ENCODE measurements around the gene INSYN2B.

DNA sequence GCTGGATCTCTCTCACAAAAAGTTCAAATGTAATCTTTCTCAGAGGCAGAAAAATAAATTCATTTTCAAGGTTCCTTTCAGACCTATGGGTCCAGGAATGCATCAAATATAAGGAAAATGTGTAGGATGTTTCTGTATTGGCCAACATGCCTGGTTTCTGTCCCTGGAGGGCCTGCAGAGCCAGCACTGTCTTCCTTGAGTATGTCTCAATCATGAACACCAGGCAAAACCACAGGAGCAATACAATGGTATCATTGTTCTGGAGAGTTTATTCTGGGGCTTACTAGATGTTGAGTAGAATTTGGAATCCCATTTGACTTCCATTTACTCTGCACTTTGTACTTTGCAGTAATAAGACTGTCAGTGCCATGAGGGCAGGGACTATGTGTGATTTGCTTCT lies 23.5 kb downstream of the INSYN2B start:
- TF ChIP-seq, protein P1, sequence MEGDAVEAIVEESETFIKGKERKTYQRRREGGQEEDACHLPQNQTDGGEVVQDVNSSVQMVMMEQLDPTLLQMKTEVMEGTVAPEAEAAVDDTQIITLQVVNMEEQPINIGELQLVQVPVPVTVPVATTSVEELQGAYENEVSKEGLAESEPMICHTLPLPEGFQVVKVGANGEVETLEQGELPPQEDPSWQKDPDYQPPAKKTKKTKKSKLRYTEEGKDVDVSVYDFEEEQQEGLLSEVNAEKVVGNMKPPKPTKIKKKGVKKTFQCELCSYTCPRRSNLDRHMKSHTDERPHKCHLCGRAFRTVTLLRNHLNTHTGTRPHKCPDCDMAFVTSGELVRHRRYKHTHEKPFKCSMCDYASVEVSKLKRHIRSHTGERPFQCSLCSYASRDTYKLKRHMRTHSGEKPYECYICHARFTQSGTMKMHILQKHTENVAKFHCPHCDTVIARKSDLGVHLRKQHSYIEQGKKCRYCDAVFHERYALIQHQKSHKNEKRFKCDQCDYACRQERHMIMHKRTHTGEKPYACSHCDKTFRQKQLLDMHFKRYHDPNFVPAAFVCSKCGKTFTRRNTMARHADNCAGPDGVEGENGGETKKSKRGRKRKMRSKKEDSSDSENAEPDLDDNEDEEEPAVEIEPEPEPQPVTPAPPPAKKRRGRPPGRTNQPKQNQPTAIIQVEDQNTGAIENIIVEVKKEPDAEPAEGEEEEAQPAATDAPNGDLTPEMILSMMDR (IDR thresholded peaks at IDR 0.05; ENCODE audit: insufficient read depth, low read length, poor library complexity, severe bottlenecking): no peak
- no peak for TF ChIP-seq EZH2phosphoT487 (conservative IDR thresholded peaks at IDR 0.05; ENCODE audit: low read length)
